ENCODE results near the gene AHCTF1.

AHCTF1 gene

GRCh38 chr1:246831543-246831942 is 100.2 kb downstream of the AHCTF1 start:
- H3K9me2 ChIP-seq (replicated peaks; ENCODE audit: insufficient read depth, low read length) = no peaks in the 10 kb centered on the region
- H3K27me3 ChIP-seq (ENCODE audit: low read length) = no peaks in the 10 kb centered on the region
- TF ChIP-seq CTCF (IDR thresholded peaks at IDR 0.05; ENCODE audit: insufficient read depth, low read length, poor library complexity, severe bottlenecking) (no peak), EZH2phosphoT487 (conservative IDR thresholded peaks at IDR 0.05; ENCODE audit: low read length) (no peak)
- peaks cover 6% of the 10 kb centered on the region; the same call in 1 of the 2 replicates for H3K9me3 ChIP-seq (ENCODE audit: insufficient read depth, low read length)
- H2AFZ ChIP-seq (ENCODE audit: low read depth, low read length, severe bottlenecking) = no peak overlapping the region
- no peaks in the 10 kb centered on the region for H3K79me2 ChIP-seq (ENCODE audit: insufficient read depth, low read length)
- H4K20me1 ChIP-seq (ENCODE audit: low read depth, low read length) = no peaks in the 10 kb centered on the region
- H3K36me3 ChIP-seq (ENCODE audit: low read length) = no peaks in the 10 kb centered on the region
- H3K4me2 ChIP-seq (ENCODE audit: low read depth, low read length, poor library complexity, severe bottlenecking) = no peak overlapping the region
- H3F3A ChIP-seq (ENCODE audit: insufficient read depth) = no peaks in the 10 kb centered on the region
- H3K9ac ChIP-seq (ENCODE audit: low read length) = no peak overlapping the region
- H3K4me3 ChIP-seq (ENCODE audit: insufficient read depth, low read length, poor library complexity, severe bottlenecking) = no peak overlapping the region
- H3K27ac ChIP-seq (ENCODE audit: low read depth, low read length) = no peak overlapping the region

GRCh38 chr1:246828818-246829217 is 102.9 kb downstream of the AHCTF1 start:
- TF ChIP-seq CTCF (IDR thresholded peaks at IDR 0.05; ENCODE audit: insufficient read depth, low read length, poor library complexity, severe bottlenecking) (no peak), EZH2phosphoT487 (conservative IDR thresholded peaks at IDR 0.05; ENCODE audit: low read length) (no peak)
- Histone ChIP-seq H3K27ac (ENCODE audit: low read depth, low read length) (no peak overlapping the region), H3F3A (ENCODE audit: insufficient read depth) (no peaks in the 10 kb centered on the region), H3K9me2 (replicated peaks; ENCODE audit: insufficient read depth, low read length) (no peaks in the 10 kb centered on the region), H3K4me3 (ENCODE audit: insufficient read depth, low read length, poor library complexity, severe bottlenecking) (no peak overlapping the region), H3K9ac (ENCODE audit: low read length) (no peak overlapping the region), H3K27me3 (ENCODE audit: low read length) (no peaks in the 10 kb centered on the region), H3K4me2 (ENCODE audit: low read depth, low read length, poor library complexity, severe bottlenecking) (no peak overlapping the region), H3K36me3 (ENCODE audit: low read length) (no peaks in the 10 kb centered on the region), H4K20me1 (ENCODE audit: low read depth, low read length) (no peaks in the 10 kb centered on the region), H2AFZ (ENCODE audit: low read depth, low read length, severe bottlenecking) (no peak overlapping the region), H3K79me2 (ENCODE audit: insufficient read depth, low read length) (no peaks in the 10 kb centered on the region), H3K9me3 (ENCODE audit: insufficient read depth, low read length) (peaks cover 6% of the 10 kb centered on the region; the same call in 1 of the 2 replicates)

- Histone ChIP-seq H3K79me2 (ENCODE audit: insufficient read depth, low read length) (no peaks in the 10 kb centered on the region), H3K9me2 (replicated peaks; ENCODE audit: insufficient read depth, low read length) (no peaks in the 10 kb centered on the region), H3K9me3 (ENCODE audit: insufficient read depth, low read length) (peaks cover 6% of the 10 kb centered on the region; the same call in 1 of the 2 replicates), H3K27me3 (ENCODE audit: low read length) (no peaks in the 10 kb centered on the region), H3F3A (ENCODE audit: insufficient read depth) (no peaks in the 10 kb centered on the region), H3K36me3 (ENCODE audit: low read length) (no peaks in the 10 kb centered on the region), H3K4me3 (ENCODE audit: insufficient read depth, low read length, poor library complexity, severe bottlenecking) (no peak overlapping the region), H3K4me2 (ENCODE audit: low read depth, low read length, poor library complexity, severe bottlenecking) (no peak overlapping the region), H2AFZ (ENCODE audit: low read depth, low read length, severe bottlenecking) (no peak overlapping the region), H3K9ac (ENCODE audit: low read length) (no peak overlapping the region), H4K20me1 (ENCODE audit: low read depth, low read length) (no peaks in the 10 kb centered on the region), H3K27ac (ENCODE audit: low read depth, low read length) (no peak overlapping the region)
- TF ChIP-seq CTCF (IDR thresholded peaks at IDR 0.05; ENCODE audit: insufficient read depth, low read length, poor library complexity, severe bottlenecking) (no peak), EZH2phosphoT487 (conservative IDR thresholded peaks at IDR 0.05; ENCODE audit: low read length) (no peak)
These were observed 104.4 kb downstream of the AHCTF1 start for GRCh38 chr1:246827396-246827795.

Measured in SU-DHL-6 (cell line).